ENCODE data around the gene MAP3K9. TPM values are rescaled to one million over a fixed set of nuclear protein-coding genes. Genes with fewer than 3 reads are reported as not detected.

Gene MAP3K9
- total RNA-seq, 3 donors from 2014 or later, result 0.16 to 6.3 (median 3.3) TPM

DNA sequence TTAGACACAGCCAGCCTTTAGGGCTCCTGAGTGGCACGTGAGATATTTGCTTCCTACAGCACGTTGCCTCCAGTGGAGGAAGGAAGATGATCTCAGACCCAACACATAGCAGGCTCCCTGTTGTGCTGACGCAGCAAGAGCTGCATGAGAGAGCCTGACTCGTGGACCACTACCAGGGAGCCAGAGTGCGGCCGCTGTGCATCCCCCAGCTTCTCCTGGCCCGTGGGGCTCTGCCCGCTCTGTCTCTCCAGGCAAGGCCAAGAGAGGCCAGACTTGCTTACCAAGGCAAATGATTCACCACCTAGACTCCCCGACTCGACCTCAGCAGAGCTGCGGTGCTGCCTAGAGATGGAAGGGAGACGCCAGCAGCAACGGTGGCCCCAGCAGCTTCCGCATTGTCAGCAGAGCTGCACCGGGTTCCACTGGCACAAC lies 37.5 kb downstream of the MAP3K9 start:
- no peaks in the 10 kb centered on the region for H3K27me3 ChIP-seq
- no peak overlapping the region for H3K27ac ChIP-seq
- intact Hi-C loops (cut with DNase I; ENCODE audit: low total_unique reads), result no loop called here
- H3K4me3 ChIP-seq, result no peak overlapping the region
- H3K36me3 ChIP-seq, result no peaks in the 10 kb centered on the region
- no peaks in the 10 kb centered on the region for H3K9me3 ChIP-seq
- TF ChIP-seq POLR2A (IDR thresholded peaks at IDR 0.05) (no peak), CTCF (IDR thresholded peaks at IDR 0.05) (no peak), POLR2AphosphoS5 (IDR thresholded peaks at IDR 0.05) (no peak)
- no peak for DNase-seq (ENCODE audit: low spot score in 2 of 2)
- H3K4me1 ChIP-seq, result no peaks in the 10 kb centered on the region

- H3K27me3 ChIP-seq, result no peaks in the 10 kb centered on the region
- intact Hi-C loops (cut with DNase I; ENCODE audit: low total_unique reads), result no loop called here
- no peak for DNase-seq (ENCODE audit: low spot score in 2 of 2)
- no peak for TF ChIP-seq POLR2AphosphoS5 (IDR thresholded peaks at IDR 0.05)
- no peaks in the 10 kb centered on the region for H3K4me1 ChIP-seq
- no peaks in the 10 kb centered on the region for H3K36me3 ChIP-seq
- H3K4me3 ChIP-seq, result no peak overlapping the region
- H3K27ac ChIP-seq, result no peak overlapping the region
- H3K9me3 ChIP-seq, result no peaks in the 10 kb centered on the region
Measured at GRCh38 chr14:70770490-70770889, 38.8 kb downstream of the MAP3K9 start.

GRCh38 chr14:70759398-70759797 lies 49.9 kb downstream of the MAP3K9 start:
- TF ChIP-seq CTCF (IDR thresholded peaks at IDR 0.05) (no peak), POLR2AphosphoS5 (IDR thresholded peaks at IDR 0.05) (no peak), POLR2A (IDR thresholded peaks at IDR 0.05) (no peak)
- no peaks in the 10 kb centered on the region for H3K27me3 ChIP-seq
- intact Hi-C loops (cut with DNase I; ENCODE audit: low total_unique reads), result no loop called here
- no peak for DNase-seq (ENCODE audit: low spot score in 2 of 2)
- no peaks in the 10 kb centered on the region for H3K36me3 ChIP-seq
- no peaks in the 10 kb centered on the region for H3K4me1 ChIP-seq
- H3K27ac ChIP-seq, result no peak overlapping the region
- H3K9me3 ChIP-seq, result no peaks in the 10 kb centered on the region
- H3K4me3 ChIP-seq, result no peak overlapping the region

GRCh38 chr14:70755655-70756054 lies 53.7 kb downstream of the MAP3K9 start:
- Histone ChIP-seq H3K27ac (peak overlapping the region; percentile 56), H3K9me3 (no peaks in the 10 kb centered on the region), H3K27me3 (no peaks in the 10 kb centered on the region), H3K4me1 (no peaks in the 10 kb centered on the region), H3K4me3 (no peak overlapping the region), H3K36me3 (no peaks in the 10 kb centered on the region)
- TF ChIP-seq CTCF (IDR thresholded peaks at IDR 0.05) (no peak), POLR2AphosphoS5 (IDR thresholded peaks at IDR 0.05) (no peak), POLR2A (IDR thresholded peaks at IDR 0.05) (no peak)
- intact Hi-C loops (cut with DNase I; ENCODE audit: low total_unique reads), result no loop called here
- no peak for DNase-seq (ENCODE audit: low spot score in 2 of 2)

DNA sequence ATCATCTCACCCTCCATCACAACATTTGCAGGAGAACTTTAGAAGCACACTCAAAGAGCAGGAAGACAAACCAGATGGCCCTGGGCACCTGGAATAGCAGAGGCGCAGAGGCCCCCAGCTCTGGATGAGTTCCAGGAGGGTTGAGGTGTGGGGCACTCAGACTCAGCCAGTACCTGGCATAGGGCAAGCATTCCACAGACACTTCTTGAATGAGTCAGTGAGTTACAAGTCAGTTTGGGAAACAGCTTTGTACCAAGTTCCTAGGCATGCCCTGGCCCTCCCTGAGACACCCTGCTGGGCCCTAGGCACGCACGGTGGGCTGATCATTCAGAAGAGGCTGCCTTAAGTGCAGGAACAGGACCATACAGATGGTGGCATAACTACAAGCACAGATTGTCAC lies 54.3 kb downstream of the MAP3K9 start:
- Histone ChIP-seq H3K4me1 (no peaks in the 10 kb centered on the region), H3K27me3 (no peaks in the 10 kb centered on the region), H3K36me3 (no peaks in the 10 kb centered on the region), H3K4me3 (no peak overlapping the region), H3K27ac (peak overlapping the region; percentile 56), H3K9me3 (no peaks in the 10 kb centered on the region)
- intact Hi-C loops (cut with DNase I; ENCODE audit: low total_unique reads), result no loop called here
- peak in 1 of 2 donors; percentile 85 for DNase-seq (ENCODE audit: low spot score in 2 of 2)
- TF ChIP-seq POLR2A (IDR thresholded peaks at IDR 0.05), result no peak
- TF ChIP-seq CTCF (IDR thresholded peaks at IDR 0.05), result no peak
- no peak for TF ChIP-seq POLR2AphosphoS5 (IDR thresholded peaks at IDR 0.05)

DNA sequence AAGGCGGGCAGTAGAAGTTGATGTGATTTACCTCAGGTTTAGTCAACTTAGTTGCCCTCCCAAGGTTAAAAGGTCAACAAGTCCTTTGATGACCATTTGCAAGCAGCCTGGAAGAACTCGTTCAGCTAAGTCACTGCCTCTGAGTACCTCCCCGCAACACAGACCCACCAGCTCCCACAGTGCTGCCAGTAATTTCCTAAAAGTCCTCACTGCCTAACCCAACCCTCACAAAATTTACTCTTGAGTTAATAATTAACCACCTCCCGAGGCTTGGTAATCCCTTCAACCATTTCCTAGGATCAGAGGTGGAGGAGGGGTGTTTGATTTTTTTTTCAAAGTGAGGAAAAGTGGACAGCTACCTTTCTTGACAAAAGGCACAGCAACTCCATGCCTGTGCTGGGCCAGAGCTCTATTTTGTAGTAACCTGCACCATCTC lies 55.8 kb downstream of the MAP3K9 start:
- intact Hi-C loops (cut with DNase I; ENCODE audit: low total_unique reads), result no loop called here
- H3K4me1 ChIP-seq, result no peaks in the 10 kb centered on the region
- TF ChIP-seq CTCF (IDR thresholded peaks at IDR 0.05) (no peak), POLR2A (IDR thresholded peaks at IDR 0.05) (no peak), POLR2AphosphoS5 (IDR thresholded peaks at IDR 0.05) (no peak)
- no peak overlapping the region for H3K4me3 ChIP-seq
- H3K27ac ChIP-seq, result peak overlapping the region in 1 of 2 donors; percentile 9
- no peak for DNase-seq (ENCODE audit: low spot score in 2 of 2)
- H3K9me3 ChIP-seq, result no peaks in the 10 kb centered on the region
- no peaks in the 10 kb centered on the region for H3K36me3 ChIP-seq
- H3K27me3 ChIP-seq, result no peaks in the 10 kb centered on the region
